HS-5 (cell line): ENCODE results near the gene TMEM35B.
"Not testable (repeated sequence)": the region's sequence is repeated elsewhere in the genome, so short reads cannot be mapped to it uniquely, and the experiment has no call there.

Source experiments
- DNase-seq: peaks from one replicate; pipeline ENCODE4 v3.0.0-alpha.2; 2012; ENCODE audit warnings: low read depth

Gene TMEM35B

GRCh38 chr1:34976384-34977209 is 8.6 kb downstream of the TMEM35B start:
- no peak for DNase-seq

GRCh38 chr1:34975771-34976170 is 9.4 kb downstream of the TMEM35B start:
- no peak for DNase-seq

GRCh38 chr1:34975338-34975737 is 9.8 kb downstream of the TMEM35B start:
- no peak for DNase-seq

GRCh38 chr1:34974626-34975025 is 10.5 kb downstream of the TMEM35B start:
- DNase-seq: no peak

GRCh38 chr1:34973326-34973725 is 11.8 kb downstream of the TMEM35B start:
- no peak for DNase-seq

- no peak for DNase-seq
These were observed 14.3 kb downstream of the TMEM35B start for GRCh38 chr1:34970829-34971228.

- no peak for DNase-seq
These were observed 14.9 kb downstream of the TMEM35B start for GRCh38 chr1:34970220-34970735.

- not testable (repeated sequence) for DNase-seq
These were observed 16.9 kb downstream of the TMEM35B start for GRCh38 chr1:34968297-34968696.

- DNase-seq: not testable (repeated sequence)
These were observed 17.5 kb downstream of the TMEM35B start for GRCh38 chr1:34967672-34968071.

- no peak for DNase-seq
These were observed 19.6 kb downstream of the TMEM35B start for GRCh38 chr1:34965597-34965996.

GRCh38 chr1:34950428-34950827 is 34.7 kb downstream of the TMEM35B start:
- no peak for DNase-seq

- not testable (repeated sequence) for DNase-seq
These were observed 36.4 kb downstream of the TMEM35B start for GRCh38 chr1:34948739-34949138.

GRCh38 chr1:34947641-34948314 is 37.4 kb downstream of the TMEM35B start:
- DNase-seq: not testable (repeated sequence)

- DNase-seq: no peak
These were observed 38.9 kb downstream of the TMEM35B start for GRCh38 chr1:34946211-34946610.

- DNase-seq: not testable (repeated sequence)
These were observed 43.3 kb downstream of the TMEM35B start for GRCh38 chr1:34941798-34942197.
